Right ventricle myocardium superior (tissue), 1 donor: ENCODE results near the gene MYCBPAP. TPM values are rescaled to one million over a fixed set of nuclear protein-coding genes. Genes with fewer than 3 reads are reported as not detected.
"Not testable (repeated sequence)": the region's sequence is repeated elsewhere in the genome, so short reads cannot be mapped to it uniquely, and the experiment has no call there.

ENCODE experiments used
- ATAC-seq: fragments of 200-7000 bp; cut with Tn5 transposase; one replicate; pipeline ENCODE4 v1.9.1; 2020; ENCODE audit warnings: mild to moderate bottlenecking; ENCODE audit not compliant: poor library complexity
- DNase-seq: peaks from one replicate; pipeline ENCODE4 v3.0.0-alpha.2; 2020
- intact Hi-C: fragments of 100-400 bp; cut with DNase I; formaldehyde crosslinking; loops from one replicate; pipeline ENCODE4 v1.11.2; 2022
- total RNA-seq: library from RNA; stranded (reverse); fragmentation: NEBNext Ultra II Directional; extraction: Animal tissue kit (Norgen Biotek cat#: 25700); gene quantifications from one replicate; pipeline ENCODE4 v1.2.1, GENCODE V29; 2021
- donor health status: DM: no; HTN: yes; CAD: no; lungs with severe emphysema.

Gene MYCBPAP
- total RNA-seq, 1 donor from 2014 or later: 0.43 TPM

DNA sequence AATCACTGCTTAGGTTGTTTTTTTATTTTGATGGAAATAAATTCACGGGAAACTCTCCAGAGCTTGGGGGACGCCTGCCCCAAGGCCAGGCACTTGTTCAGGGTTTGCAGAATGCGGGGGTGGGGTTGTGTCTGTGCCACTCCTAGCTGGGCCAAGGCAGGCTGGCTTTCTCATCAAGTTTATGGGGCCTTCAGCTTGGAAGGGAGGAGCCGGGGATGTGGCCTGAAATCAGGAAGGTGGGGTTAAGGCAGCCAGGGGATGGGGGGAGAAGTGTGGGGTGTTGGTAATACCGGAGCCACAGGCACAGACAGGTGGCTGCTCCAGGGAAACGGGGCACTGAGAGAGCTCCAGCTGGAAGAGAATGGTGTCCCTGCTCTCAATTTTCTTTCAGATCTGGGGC lies 37.8 kb upstream of the MYCBPAP start:
- ATAC-seq (no peak), DNase-seq (no peak)
- intact Hi-C loops: no loop called here

DNA sequence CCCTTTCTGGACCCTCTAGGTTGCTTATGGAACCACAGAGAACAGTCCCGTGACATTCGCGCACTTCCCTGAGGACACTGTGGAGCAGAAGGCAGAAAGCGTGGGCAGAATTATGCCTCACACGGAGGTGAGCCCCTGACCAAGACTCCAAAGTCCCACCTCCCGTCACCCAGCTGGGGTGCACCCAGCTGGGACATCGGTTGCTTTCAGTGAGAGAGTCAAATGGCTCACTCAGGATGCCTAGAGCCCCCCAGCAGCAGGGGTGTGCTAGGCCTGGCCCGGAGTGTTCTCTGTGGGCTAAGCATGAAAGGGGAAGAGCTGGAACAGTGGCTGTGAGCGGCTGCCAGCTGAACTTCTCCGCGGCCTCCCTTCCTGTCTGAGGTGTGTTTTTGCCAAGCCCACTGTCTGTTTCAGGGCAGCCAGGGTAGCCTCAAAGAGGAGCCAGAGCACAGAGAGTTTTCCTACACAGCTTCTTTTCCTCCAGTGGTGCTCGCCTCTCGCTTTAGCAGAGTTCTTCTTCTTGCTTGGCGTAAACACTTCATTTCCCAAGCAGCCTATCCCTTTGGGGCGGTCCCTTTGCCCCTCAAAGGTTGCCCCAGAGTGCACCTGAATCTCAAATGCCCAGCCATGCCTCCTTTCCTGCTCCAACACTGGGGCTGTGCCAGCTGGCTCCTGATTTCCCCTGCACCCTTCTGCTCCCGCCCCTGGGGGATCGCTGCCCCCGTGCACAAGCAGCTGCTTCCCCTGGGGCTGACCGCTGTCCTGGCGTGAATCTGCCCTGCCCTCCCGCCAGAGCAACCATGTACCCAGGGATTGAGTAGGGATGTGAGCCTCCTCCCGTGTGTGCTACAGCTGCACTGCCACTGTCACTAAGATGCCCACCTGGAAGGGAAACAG lies 37.0 kb upstream of the MYCBPAP start:
- ATAC-seq: no peak
- DNase-seq: no peak
- intact Hi-C loops: no loop called here

DNA sequence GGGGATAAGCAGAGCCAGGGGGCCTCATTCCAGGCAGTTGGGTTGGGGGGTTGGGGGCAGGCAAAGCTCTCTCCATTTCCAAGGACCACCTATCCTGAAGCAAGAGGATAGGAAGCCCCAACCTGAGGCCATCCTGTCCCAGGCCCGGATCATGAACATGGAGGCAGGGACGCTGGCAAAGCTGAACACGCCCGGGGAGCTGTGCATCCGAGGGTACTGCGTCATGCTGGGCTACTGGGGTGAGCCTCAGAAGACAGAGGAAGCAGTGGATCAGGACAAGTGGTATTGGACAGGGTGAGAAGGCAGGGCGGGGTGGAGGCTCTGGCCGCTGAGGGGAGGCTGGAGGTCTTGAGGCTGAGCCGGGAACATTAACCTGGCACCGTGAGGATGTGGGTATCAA lies 36.0 kb upstream of the MYCBPAP start:
- no peak for DNase-seq
- ATAC-seq: no peak
- intact Hi-C loops: no loop called here

DNA sequence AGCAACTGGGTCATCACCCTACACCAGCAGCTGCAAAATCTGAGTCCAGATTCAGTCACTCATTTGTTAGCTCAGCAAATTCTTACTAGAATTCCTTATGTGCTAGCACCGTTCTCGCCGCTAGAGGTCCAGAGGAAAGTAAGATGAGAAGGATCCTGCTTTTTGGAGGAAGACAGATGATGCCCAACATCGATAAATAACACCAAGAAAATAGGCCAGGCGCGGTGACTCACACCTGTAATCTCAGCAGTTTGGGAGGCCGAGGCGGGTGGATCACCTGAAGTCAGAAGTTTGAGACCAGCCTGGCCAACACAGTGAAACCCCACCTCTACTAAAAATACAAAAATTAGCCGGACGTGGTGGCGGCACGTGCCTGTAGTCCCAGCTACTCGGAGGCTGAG lies 35.5 kb upstream of the MYCBPAP start:
- ATAC-seq, intact Hi-C loops, DNase-seq: not testable (repeated sequence)

DNA sequence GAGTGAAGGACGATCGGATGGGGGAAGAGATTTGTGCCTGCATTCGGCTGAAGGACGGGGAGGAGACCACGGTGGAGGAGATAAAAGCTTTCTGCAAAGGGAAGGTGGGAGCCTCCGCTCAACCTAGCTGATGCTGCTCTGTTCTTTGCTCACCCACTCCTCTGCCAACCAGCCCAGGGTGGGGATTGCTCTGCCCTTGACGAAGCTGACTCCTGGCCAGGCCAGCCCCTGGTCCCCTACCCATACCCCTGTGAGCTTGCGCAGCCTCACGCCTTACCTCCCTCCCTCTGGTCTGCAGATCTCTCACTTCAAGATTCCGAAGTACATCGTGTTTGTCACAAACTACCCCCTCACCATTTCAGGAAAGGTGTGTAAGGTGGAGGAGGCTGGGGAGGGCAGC lies 34.3 kb upstream of the MYCBPAP start:
- intact Hi-C loops: no loop called here
- ATAC-seq (no peak), DNase-seq (no peak)

DNA sequence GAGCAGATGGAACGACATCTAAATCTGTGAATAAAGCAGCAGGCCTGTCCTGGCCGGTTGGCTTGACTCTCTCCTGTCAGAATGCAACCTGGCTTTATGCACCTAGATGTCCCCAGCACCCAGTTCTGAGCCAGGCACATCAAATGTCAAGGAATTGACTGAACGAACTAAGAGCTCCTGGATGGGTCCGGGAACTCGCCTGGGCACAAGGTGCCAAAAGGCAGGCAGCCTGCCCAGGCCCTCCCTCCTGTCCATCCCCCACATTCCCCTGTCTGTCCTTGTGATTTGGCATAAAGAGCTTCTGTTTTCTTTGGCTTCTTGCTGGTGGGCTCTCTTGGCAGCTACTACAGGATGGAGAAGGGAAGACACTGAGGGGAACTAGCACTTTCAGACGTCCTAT lies 33.7 kb upstream of the MYCBPAP start:
- DNase-seq (no peak), ATAC-seq (no peak)
- intact Hi-C loops: no loop called here

DNA sequence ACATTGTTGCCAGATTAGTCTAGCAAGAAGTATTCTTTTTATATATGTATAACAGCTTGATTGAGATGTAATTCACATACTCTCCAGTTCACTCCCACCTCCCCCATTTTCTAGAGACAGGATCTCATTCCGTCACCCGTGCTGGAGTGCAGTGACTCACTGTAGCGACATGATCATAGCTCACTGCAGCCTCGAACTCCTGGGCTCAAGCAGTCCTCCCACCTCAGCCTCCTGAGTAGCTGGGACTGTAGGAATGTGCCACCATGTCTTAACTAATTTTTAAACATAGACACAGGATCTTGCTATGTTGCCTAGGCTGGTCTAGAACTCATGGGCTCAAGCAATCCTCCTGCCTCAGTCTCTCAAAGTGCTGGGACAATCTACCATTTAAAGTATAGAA lies 32.9 kb upstream of the MYCBPAP start:
- intact Hi-C loops: no loop called here
- no peak for ATAC-seq
- no peak for DNase-seq

DNA sequence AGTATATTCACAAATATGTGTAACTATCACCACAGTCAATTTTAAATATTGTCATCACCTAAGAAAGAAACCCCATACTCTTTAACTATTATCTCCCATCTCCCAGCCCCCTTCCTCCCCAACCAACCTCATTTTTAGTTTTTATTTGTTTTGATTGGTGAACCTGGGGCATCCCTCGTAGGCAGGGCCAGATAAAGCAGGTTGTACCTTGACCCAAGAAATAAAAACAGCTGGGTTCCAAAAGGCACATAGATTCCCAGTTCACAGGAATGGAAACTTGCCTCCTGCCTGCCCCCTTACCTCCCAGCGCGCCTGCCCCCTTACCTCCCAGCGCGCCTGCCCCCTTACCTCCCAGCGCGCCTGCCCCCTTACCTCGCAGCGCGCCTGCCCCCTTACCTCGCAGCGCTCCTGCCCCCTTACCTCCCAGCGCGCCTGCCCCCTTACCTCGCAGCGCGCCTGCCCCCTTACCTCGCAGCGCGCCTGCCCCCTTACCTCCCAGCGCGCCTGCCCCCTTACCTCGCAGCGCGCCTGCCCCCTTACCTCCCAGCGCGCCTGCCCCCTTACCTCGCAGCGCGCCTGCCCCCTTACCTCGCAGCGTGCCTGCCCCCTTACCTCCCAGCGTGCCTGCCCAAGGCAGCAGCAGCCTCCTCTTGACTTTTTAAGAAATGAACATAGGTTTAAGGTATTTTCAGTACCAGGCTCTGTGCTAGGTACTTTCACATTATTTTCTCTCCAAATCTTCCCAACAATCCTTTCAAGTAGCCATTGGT lies 32.3 kb upstream of the MYCBPAP start:
- intact Hi-C loops: not testable (repeated sequence)

DNA sequence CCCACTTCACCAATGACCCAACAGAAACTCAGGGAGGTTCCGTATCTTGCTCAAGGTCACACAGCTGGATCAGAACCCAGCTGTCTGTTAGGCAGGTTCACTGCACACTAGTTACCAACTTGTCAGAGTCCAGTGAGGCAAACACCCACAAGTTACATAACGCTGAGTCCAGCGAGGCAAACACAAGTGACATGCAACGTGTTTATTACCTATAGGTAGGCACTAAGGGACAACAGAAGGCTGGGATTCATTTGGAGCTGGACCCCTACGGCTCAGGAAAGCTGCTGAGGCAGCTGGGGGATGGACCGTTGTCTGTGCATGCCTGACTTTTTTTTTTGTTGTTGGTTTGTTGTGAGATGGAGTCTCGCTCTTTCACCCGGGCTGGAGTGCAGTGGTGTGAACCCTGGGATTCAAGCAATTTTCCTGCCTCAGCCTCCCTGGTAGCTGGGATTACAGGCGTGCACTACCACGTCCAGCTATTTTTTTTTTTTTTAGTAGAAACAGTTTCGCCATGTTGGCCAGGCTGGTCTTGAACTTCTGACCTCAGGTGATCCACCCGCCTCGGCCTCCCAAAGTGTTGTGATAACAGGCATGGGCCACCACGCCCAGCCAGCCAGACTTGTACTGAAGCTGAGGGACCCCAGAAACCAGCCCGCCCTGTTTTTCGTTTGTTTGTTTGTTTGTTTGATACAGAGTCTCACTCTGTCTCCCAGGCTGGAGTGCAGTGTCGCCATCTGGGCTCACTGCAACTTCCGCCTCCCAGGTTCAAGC lies 31.5 kb upstream of the MYCBPAP start:
- ATAC-seq (no peak), DNase-seq (no peak)
- intact Hi-C loops: no loop called here

More for the DNA sequence above, 32.3 kb upstream of the MYCBPAP start:
- not testable (repeated sequence) for ATAC-seq, DNase-seq

DNA sequence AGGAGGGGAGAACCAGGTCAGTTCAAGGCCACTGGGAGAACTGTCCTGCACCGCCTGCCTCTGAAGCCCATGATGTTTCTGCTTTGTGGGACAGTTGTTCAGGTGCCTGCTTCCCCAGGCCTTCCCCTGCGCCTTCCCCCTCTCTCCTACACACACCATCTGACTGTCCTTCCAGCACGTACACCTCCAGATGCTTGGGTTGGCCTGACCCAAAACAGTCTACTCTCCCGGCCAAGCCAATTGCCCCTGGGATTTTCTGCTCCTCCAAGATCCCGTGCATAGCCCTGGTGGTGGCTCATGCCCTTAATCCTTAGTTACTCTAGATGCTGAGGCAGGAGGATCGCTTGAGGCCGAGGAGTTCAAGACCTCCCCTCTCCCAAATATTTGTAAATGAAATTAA lies 30.3 kb upstream of the MYCBPAP start:
- no peak for DNase-seq
- intact Hi-C loops: no loop called here
- ATAC-seq: no peak

DNA sequence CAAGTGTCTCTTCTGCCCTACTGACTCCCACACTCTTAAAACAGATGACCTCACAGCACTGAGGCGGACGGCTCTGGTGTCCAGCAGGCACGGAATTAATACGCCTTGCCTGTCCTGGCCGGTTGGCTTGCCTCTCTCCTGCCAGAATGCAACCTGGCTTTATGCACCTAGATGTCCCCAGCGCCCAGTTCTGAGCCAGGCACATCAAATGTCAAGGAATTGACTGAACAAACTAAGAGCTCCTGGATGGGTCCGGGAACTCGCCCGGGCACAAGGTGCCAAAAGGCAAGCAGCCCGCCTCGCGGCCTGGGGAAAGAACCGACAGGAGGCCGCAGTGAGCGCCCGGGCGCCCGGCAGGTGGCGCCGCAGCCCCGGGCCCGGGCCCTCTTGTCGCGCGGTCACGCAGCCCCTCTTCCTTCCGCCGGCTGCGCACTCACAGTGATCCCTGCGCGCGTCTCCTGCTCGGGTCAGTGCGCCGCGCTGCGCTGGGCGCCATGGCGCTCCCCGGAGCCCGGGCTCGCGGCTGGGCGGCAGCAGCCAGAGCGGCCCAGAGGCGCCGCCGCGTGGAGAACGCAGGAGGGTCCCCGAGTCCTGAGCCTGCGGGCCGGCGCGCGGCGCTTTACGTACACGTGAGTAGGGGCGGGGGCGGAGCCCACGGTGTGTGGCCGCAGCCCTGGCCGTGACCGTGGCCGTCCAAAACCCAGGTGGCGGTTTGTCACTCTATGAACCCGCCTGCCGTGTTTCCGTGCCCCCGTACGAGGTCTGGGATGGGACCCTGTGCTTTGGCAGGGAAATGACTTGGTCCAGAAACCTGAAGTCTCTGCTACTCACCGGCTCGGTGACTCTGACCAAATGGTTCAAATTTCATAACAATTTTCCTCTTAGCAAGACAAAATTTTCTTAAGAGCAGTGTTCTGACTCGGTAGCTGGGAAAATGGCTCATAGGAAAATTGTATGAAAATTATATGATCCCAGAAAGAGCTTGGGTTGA lies 29.6 kb upstream of the MYCBPAP start, which contains the start of gene RSAD1:
Gene RSAD1, plus strand, starts transcription at position 470 of the 991 bp plus-strand sequence. Its CDS starts 25 bp downstream, at position 495.
- DNase-seq: peak; percentile 92
- ATAC-seq: peak; percentile 91
- intact Hi-C loops: no loop called here

DNA sequence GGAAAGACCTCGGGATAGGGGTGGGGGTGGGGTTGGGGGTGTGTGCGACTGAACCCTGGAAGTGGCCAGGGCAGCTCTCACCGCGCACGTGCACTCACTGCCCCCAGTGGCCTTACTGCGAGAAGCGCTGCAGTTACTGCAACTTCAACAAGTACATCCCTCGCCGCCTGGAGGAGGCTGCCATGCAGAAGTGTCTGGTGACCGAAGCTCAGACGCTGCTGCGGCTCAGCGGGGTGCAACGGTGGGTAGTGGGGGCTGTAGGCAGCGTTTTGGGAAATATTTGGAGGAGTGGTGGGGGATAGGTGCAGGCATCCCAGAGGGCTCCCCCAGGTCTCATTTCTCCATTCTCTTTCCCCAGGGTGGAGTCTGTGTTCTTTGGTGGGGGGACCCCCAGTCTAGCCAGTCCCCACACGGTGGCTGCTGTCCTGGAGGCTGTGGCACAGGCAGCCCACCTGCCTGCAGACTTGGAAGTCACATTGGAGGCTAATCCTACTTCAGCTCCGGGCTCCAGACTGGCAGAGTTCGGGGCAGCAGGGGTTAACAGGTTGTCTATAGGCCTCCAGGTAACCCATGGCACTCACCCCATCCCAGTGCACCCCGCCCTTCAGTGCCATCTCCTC lies 28.6 kb upstream of the MYCBPAP start:
- intact Hi-C loops: loop anchor here (5.0 kb wide), 2 partner anchors 68 to 143 kb away; partner anchors contain the start of gene SPATA20
- DNase-seq (peak; percentile 85), ATAC-seq (peak; percentile 63)

DNA sequence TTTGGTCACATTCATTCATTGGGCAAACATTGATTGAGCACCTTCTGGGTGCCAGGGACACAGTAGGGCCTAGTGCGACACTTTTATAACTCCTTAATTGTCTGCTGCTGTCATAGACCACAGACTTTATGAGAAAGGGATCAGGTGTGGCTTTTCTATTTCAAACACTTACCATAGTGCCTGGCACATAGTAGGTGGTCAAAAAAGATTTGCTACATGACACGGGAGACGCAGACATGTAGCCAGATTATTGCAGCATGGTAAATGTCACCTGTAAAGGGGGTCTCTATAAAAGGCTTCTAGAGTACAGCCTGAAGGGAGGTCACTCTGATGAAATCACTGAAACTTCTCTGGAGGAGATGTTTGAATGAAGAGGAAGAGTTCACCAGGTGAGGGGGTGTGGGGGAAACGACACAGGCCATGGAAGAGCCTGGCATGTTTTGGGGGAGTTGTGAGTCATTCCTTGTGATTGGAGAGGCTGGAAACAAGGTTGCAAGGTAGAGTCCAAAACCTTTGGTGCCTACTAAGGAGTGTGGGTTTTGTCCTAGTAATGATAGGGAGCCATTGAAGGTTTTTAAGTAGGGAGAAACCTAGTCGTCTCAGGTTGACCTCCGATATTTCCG lies 28.0 kb upstream of the MYCBPAP start:
- no peak for ATAC-seq
- intact Hi-C loops: loop anchor here (5.0 kb wide), 2 partner anchors 67 to 142 kb away; partner anchors contain the start of gene SPATA20
- no peak for DNase-seq

DNA sequence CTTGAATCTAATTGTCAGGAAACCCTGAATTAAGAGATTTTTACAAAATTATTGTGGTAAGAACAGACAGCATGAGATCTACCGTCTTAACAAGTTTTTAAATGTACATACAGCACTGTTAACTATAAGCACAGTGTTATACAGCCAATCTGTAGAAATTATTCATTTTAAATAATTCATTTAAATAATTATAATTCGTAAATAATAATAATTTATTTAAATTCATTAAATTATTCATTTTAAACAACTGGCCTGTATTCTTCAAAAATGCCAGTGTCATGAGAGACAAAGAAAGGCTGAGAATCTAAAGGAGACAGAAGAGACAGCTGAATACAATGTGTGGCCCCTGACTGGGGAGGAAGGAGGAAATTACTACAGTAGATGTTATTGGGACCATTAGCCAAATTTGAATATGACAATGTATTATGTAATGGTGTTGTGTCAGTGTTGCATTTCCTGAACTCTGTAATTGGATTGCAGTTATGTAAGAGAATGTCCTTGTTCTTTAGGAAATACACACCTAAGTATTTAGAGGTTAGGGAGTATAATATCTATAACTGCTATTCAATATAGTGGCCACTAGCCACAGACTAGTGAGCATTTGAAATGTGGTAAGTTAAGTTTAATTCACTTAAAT lies 27.3 kb upstream of the MYCBPAP start:
- DNase-seq: no peak
- no peak for ATAC-seq
- intact Hi-C loops: loop anchor here (5.0 kb wide), 2 partner anchors 66 to 141 kb away; partner anchors contain the start of gene SPATA20

DNA sequence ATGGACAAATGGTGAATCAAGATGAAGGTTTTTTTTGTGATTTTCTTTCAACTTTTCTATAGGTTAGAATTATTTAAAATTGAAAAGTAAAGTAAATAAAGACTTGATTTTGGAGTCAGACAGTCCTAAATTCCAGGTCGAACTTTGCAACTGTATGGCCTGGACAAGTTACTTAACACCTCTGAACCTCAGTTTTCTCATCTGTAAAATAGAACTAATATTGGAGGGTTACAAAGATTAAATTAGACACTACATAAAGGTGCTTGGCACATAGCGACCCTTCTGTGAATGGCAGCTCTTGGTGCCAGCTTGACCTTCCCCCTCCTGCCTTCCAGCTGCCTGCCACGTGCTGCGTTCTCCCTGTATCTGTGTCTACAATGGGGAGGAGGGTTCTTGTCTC lies 26.6 kb upstream of the MYCBPAP start:
- no peak for ATAC-seq
- DNase-seq: no peak
- intact Hi-C loops: loop anchor here (5.0 kb wide), 2 partner anchors 66 to 141 kb away; partner anchors contain the start of gene SPATA20

DNA sequence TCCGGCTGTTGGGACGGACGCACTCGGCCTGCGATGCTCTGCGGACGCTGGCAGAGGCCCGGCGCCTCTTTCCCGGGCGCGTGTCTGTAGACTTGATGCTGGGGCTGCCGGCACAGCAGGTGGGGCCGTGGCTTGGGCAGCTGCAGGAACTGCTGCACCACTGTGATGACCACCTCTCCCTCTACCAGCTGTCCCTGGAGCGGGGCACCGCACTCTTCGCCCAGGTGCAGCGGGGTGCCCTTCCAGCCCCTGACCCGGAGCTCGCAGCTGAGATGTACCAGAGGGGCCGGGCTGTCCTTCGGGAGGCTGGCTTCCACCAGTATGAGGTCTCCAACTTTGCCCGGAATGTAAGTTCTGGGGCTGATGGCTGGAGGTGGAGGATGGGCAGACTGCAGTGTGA lies 26.1 kb upstream of the MYCBPAP start:
- intact Hi-C loops: loop anchor here (5.0 kb wide), 2 partner anchors 65 to 140 kb away; partner anchors contain the start of gene SPATA20
- no peak for DNase-seq

More for the DNA sequence above, 26.1 kb upstream of the MYCBPAP start:
- ATAC-seq: no peak
